Stimulated activated CD4-positive, alpha-beta T cell treated with anti-CD3 and anti-CD28 coated beads, Interleukin-4, amount 100 ng/mL, for 4 hours (primary cell): ENCODE results near the gene CCDC33.

Experiments used
- DNase-seq, 2 experiments: peaks; one replicate each; pipeline ENCODE4 v3.0.0-alpha.2; 2020

Gene CCDC33

GRCh38 chr15:74235962-74236361 is at the start of gene CCDC33:
Gene CCDC33, plus strand, starts transcription at chr15:74236326. Its CDS starts 394 bp downstream, at chr15:74236720.
- no peak for DNase-seq

DNA sequence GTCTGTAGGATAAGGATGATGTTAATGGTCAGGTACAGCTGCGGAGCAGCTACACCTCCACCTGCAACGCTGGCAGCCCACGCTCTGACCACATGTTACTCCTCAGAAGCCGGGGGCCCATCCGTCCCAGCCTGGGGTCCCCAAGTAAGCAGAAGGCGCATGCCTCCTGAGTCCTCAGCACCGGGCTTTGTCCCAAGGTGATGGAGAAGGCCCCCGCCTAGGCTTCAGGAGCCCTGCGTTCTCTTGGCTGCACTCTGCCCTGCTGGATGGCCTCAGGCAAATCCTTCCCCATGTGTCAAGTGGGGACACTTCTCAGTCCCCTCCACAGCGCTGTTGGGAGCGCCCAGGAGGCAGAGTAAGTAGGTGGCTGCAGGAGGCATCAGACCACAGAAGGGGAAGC is 47.9 kb upstream of the CCDC33 start:
- DNase-seq: no peak

- DNase-seq: no peak
These were observed 44.3 kb upstream of the CCDC33 start for GRCh38 chr15:74191798-74192197.

DNA sequence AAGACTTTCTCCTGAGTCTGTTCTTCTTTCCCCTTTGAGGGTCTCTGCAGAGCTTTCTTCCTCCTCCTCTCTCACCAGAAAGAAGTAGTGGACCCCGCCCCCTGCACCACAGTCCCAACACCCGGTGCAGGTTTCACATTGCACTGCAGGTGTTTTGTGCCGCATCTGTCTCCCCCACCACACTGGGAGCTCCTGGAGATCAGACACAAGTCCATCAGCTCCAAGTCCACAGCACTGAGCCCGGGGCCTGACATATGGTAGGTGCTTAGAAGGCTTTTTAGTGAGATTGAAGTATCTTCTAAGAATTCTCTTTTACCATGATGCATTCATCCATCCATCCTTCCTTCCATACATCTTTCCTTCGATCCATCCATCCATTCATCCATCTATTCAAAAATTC is 43.4 kb upstream of the CCDC33 start:
- no peak for DNase-seq

GRCh38 chr15:74193299-74193718 is 42.8 kb upstream of the CCDC33 start:
- no peak for DNase-seq

- DNase-seq: no peak
These were observed 42.2 kb upstream of the CCDC33 start for GRCh38 chr15:74193905-74194304.

DNA sequence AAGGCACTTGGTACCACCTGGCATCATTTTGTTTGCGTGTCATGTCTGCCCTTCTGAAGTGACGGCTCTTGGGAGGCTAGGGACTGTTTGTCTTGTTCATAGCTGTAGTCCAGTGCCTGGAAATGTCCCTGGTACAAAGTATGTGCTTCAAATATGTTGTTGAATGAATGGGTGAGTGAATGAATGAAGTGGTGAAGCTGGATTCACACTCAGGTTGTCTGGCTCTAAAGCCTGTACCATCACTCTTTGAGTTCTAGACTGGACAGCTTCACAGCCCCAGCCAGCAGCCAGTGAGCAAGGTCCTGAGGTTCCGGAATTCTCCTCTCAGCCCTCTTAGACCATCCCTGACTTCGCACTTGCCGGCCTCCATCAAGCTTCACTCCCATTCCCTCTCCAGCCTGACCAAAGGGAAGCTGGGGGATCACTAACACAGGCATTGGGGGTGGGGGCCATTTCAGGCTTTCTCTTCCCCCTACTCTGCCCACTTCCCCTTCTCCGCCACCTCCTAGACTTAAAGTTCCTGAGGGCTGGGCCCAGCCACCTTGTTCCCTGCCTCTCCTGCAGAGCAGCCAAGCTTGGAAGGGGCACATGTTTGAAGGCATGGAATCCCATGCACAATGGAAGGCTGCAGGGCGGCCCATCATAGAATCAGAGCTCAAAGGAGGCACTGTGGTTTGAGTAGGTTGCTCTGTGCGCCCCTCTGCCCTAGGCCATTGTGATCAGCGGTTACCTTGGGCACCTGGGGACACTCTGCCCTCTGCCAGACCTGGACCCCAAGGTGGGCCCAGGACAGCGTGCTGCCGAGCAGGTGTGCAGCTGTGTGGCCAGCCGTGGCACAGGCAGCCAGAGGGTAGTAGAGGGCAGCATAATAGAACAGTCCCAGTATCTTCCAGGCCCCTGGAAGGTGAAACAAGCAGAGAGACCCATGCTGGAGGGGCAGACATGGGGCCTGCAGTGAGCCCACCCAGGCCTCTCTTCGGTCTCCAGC is 41.3 kb upstream of the CCDC33 start:
- DNase-seq: no peak

DNA sequence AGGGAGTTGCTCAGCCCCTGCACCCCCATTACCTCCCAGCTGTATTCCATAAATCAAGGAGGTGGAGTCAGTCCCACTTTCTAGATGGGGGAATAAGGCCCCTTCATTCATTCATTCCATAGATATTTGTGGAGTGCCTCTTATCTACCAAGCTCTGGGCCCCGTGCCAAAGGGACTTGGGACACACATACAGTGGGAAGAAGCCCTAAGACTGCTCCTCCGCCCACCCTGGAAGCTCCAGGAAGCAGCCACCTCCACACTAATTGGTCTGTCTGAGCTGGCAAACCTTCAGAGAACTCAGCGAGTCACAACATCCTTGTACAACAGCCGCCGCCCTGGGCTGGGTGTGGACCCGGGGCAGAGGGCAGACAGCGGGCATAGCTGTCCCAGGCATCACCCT is 40.0 kb upstream of the CCDC33 start:
- no peak for DNase-seq

- DNase-seq: no peak
These were observed 38.8 kb upstream of the CCDC33 start for GRCh38 chr15:74197176-74197965.

DNA sequence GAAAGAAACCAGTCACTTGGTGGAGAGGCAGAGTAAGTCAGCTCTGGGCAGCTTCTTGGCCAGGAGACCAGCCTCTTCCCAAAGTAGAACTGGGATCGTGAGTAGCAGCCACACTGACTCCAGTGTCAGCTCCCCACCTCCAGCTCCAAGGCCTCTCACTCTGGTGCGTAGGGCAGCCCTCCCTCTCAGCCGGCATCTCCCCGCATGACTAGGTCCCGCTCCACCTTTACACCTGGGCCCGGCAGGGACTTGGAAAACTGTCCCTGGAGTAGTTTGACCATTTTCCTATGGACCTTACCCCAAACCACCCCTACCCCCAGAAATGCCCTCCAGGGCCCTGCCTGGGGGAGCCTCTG is 36.9 kb upstream of the CCDC33 start:
- no peak for DNase-seq

DNA sequence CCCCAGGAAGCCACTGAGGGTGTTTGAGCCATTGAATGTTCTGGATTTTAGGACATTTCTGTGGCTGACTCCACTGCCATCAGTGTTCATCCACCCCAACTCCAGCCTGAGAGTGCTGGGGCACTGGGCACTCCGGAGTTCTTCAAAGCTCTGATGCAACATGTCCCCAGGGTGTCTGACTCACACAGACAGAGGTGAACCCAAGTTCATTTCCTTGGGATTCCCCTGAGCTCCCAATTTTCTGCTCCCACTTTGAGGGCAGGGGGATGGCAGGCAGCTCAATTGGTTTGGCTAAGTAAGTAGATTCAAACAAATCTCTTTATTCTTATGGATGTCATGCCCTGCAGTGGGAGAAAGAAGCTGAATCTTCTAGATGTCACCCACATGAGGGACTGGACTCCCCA is 35.7 kb upstream of the CCDC33 start:
- DNase-seq: no peak

- DNase-seq: no peak
These were observed 35.2 kb upstream of the CCDC33 start for GRCh38 chr15:74200871-74201419.

DNA sequence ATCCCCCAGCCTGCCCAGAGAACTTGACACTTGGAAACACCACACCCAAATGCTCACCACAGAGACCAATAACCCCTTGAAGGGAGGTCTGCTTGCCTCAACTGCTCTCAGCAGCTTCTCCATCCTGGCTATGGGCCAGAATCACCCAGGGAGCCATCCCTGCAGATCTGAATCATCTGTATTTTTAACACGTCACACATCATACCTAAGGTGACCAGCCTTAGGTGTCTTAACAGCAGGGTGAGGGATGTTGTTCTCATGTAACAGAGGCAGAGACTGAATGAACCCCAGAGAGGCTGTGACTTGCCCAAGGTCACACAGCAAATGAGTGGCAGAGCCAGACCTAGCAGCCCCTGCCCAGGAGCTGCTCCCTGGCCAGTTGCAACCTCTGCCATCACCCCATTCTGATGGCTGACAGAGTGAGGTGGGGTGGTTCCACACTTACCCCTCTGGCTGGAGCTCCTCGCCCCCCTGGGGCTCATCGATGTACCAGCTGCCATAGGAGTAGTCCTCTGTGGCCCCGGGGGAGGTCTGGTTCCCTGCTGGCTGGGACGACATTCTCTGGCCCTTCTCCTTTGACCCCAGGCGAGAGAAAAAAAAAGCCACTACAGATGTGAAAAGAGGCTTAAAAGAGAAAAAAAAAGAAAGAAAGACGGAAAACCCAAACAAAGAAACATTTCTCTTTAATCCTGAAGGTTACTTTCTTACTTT is 34.3 kb upstream of the CCDC33 start:
- no peak for DNase-seq

- DNase-seq: no peak
These were observed 33.4 kb upstream of the CCDC33 start, which contains the start of gene STRA6 for GRCh38 chr15:74202452-74203401. Gene STRA6, minus strand, starts transcription at chr15:74202787. Its CDS starts 520 bp downstream, at chr15:74202267.

GRCh38 chr15:74203914-74204431 is 32.2 kb upstream of the CCDC33 start:
- DNase-seq: no peak

GRCh38 chr15:74205582-74205947 is 30.6 kb upstream of the CCDC33 start:
- no peak for DNase-seq

GRCh38 chr15:74206801-74207281 is 29.3 kb upstream of the CCDC33 start:
- no peak for DNase-seq

- DNase-seq: no peak
These were observed 28.3 kb upstream of the CCDC33 start for GRCh38 chr15:74207652-74208440.

DNA sequence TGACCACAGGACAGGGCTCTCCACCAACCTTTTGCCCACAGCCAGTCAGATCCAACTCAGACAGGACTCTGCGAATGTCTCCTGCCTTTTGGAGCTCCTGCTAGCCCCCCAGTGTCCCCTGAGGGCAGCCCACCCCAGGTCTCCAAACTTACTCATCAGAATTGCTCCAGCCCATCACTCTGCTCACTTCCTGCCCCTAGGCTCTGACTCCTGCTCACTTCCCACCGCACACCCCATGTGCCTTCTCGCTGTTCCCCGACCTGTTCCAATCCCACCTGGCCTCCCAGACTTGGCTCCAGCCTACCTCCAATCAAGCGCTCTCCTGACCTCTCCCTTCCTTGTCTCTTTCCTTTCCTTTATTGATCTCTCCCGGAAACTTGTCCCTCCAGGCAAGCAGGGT is 27.6 kb upstream of the CCDC33 start:
- DNase-seq: no peak

DNA sequence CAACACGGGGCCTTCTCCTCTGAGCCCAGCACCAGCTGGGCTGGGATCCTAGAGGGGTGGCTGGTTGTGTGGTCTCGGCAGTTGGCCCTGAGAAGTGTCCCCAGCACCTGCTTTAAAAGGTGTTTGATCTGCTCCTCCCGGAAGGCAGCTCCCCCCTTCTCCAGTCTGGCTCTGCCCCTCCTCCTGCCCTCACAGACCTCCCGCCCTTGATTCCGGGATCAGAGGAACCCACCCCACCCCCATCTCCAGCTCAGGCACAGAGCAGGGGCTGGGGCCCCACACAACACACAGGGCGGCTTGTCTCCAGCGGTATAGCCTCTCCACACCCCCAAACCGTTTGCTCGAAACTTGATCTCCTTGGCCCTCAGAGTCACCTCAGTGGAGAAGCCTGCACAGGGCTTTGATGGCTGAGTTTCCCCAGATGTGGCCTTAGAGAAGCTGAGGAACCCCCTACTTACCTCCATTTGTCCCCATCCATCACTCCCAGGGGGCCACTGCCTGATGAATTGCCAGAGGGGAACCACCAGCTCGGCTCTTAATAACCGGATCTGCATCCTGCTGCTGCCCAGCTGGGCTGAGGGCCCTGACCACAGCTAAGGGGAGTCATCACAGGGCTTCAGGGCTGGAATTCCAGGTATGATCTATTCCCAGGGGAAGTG is 27.1 kb upstream of the CCDC33 start:
- DNase-seq: no peak
